ENCODE data around the gene PID1. TPM values are rescaled to one million over a fixed set of nuclear protein-coding genes. Genes with fewer than 3 reads are reported as not detected.
"Not testable (repeated sequence)": the region's sequence is repeated elsewhere in the genome, so short reads cannot be mapped to it uniquely, and the experiment has no call there.

PID1 gene
- total RNA-seq, 3 donors from 2014 or later, result 0.10 to 0.19 TPM; not detected in 1

DNA sequence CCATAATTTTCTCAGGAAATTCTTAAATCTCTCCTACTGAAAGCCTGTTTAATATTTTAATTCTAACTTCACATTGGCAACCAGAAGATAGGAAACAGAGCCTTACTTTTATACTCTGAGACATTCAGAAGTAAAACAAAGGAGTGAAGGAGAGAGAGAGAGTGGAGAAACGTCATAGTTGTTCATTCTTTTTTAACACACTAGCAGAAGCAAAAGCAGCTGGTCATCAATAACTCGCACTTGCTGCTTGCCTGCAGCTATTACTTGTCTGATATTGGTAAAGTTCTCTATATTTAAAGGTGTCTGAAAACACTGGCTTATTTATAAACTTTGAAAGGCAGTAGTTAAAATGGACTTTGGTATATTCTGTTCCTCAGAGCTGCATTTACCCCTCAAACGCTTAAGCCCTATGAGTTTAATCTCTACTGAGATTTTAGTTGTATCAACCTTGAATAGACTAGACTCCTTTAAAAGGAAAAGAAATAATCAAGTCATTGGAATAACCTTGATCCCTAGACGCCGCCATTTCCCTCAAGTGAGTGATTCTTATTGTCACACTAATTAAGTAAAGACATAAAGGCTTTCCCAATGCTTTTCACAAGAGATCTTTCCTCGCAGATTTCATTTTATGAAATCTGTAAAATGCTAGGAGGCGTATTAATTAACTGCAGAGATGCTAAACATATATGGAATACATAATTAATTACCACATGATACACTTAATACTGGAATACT, 182.0 kb downstream of the PID1 start:
- Mint-ChIP-seq H3K36me3 (ENCODE audit: insufficient read depth) (no peaks in the 10 kb centered on the region), H3K27me3 (ENCODE audit: low read depth) (no peaks in the 10 kb centered on the region), H3K9me3 (no peaks in the 10 kb centered on the region), H3K4me3 (no peak overlapping the region), H3K4me1 (ENCODE audit: low read depth) (no peaks in the 10 kb centered on the region)
- DNase-seq, result no peak
- no peak for ATAC-seq

DNA sequence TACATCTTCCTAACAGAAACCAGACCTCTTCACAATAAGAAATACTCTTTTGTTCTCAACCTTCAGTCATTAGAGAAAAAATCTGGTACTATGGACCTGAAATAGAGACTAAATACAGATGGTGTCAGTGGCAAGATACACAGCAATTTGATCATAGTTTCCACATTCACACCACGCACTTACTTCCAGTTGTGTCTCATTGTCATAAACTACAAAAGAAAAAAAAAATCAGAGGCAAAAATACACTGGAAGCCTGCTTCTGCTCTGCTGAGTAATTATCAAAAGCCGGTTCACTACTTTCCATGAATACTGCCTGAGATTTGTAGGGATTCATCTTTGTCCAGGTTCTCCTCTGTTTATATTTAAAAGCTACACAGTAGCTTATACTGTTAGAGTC, 182.6 kb downstream of the PID1 start:
- no peaks in the 10 kb centered on the region for H3K27me3 Mint-ChIP-seq (ENCODE audit: low read depth)
- DNase-seq (no peak), ATAC-seq (no peak)
- no peaks in the 10 kb centered on the region for H3K36me3 Mint-ChIP-seq (ENCODE audit: insufficient read depth)
- no peaks in the 10 kb centered on the region for H3K9me3 Mint-ChIP-seq
- no peaks in the 10 kb centered on the region for H3K4me1 Mint-ChIP-seq (ENCODE audit: low read depth)
- H3K4me3 Mint-ChIP-seq, result no peak overlapping the region

DNA sequence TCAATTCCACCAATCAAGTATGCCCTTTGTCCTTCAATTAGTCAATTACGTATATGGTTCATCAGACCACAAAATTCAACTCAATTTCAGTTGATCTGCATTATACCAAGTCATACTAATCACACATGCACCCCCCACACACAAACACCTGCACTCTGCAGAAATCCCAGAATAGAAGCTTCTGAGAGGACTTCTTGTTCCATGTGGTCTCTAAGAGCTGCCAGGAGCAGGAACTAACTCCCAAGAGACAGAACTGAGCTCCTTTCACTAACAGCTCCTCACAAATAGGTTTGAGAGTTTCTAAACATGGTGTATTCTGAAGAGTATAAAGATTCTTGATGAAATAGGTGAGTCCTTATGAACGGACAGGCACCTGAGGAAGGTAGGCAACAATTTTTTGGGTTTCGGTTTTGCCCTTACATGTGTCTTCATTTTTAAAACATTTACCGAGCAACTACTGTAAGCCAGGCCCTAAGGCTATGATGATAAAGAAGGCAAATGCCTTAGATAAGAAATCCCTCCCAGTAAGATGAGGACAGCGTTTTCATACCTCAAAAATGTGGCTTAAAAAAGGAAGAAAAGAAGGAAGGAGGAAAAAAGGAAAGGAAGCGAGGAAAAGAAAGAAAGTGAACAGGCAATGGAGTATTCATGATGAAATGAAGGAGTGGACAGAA, 183.1 kb downstream of the PID1 start:
- no peaks in the 10 kb centered on the region for H3K36me3 Mint-ChIP-seq (ENCODE audit: insufficient read depth)
- DNase-seq (no peak), ATAC-seq (no peak)
- H3K4me3 Mint-ChIP-seq, result no peak overlapping the region
- no peaks in the 10 kb centered on the region for H3K4me1 Mint-ChIP-seq (ENCODE audit: low read depth)
- H3K27me3 Mint-ChIP-seq (ENCODE audit: low read depth), result no peaks in the 10 kb centered on the region
- H3K9me3 Mint-ChIP-seq, result no peaks in the 10 kb centered on the region

DNA sequence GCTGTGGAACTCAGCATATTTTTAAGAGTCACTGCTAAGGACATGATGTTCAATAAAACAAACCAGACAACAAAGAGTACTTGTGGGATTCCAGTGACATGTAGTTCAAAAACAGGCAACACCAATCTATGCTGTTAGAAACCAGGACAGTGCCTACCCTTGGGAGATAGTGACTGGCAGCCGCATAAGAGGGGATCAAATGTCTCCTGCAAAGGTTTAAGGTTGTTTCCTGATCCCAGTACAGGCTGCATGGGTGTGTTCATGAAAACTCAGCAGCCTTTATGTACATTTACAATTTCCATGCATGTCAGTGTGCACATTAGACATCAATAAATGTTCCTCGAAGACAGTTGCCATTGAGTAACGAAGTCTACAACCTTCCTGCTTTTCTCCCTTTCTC, 183.8 kb downstream of the PID1 start:
- H3K4me1 Mint-ChIP-seq (ENCODE audit: low read depth), result no peaks in the 10 kb centered on the region
- ATAC-seq, result no peak
- H3K4me3 Mint-ChIP-seq, result no peak overlapping the region
- no peaks in the 10 kb centered on the region for H3K36me3 Mint-ChIP-seq (ENCODE audit: insufficient read depth)
- H3K9me3 Mint-ChIP-seq, result no peaks in the 10 kb centered on the region
- no peaks in the 10 kb centered on the region for H3K27me3 Mint-ChIP-seq (ENCODE audit: low read depth)
- DNase-seq, result no peak

DNA sequence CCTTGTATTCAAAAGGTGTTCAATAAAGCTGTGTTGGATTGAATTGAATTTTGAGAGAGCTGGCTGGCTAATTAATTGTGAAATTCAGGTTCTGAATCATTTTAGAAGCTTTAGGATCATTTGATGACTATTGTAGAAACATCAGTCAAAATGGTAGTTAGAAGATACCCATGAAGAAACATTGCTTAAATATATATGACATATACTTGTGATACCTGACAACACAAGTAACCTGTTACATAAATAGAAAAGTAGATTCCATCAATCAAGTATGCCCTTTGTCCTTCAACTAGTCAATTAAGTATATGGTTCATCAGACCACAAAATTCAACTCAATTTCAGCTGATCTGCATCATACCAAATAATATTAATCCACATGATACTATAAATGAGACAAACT, 185.6 kb downstream of the PID1 start:
- DNase-seq, result no peak
- H3K4me1 Mint-ChIP-seq (ENCODE audit: low read depth), result no peaks in the 10 kb centered on the region
- no peaks in the 10 kb centered on the region for H3K36me3 Mint-ChIP-seq (ENCODE audit: insufficient read depth)
- H3K27me3 Mint-ChIP-seq (ENCODE audit: low read depth), result no peaks in the 10 kb centered on the region
- no peaks in the 10 kb centered on the region for H3K9me3 Mint-ChIP-seq
- ATAC-seq, result no peak
- H3K4me3 Mint-ChIP-seq, result no peak overlapping the region

DNA sequence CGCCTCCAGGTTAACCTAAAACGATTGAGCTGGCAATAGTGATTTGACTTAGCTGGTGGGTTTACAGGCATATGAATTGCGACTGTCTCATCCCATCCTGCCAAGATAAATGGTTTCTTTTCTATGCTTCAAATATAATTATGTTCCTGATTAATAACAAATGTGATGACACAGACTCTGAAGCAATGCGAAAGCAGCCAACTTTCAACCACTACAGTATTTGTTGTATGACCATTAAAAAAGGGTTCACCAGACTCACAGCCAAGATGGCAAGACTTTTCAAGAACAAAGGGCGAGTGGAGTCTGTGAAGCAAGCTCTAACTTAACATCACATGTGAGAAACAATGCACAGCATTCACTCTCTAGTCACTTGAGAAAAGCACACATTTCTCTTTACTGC, 186.6 kb downstream of the PID1 start:
- Mint-ChIP-seq H3K9me3 (peaks cover 3% of the 10 kb centered on the region), H3K36me3 (ENCODE audit: insufficient read depth) (no peaks in the 10 kb centered on the region), H3K27me3 (ENCODE audit: low read depth) (no peaks in the 10 kb centered on the region), H3K4me1 (ENCODE audit: low read depth) (no peaks in the 10 kb centered on the region), H3K4me3 (no peak overlapping the region)
- ATAC-seq (no peak), DNase-seq (no peak)

DNA sequence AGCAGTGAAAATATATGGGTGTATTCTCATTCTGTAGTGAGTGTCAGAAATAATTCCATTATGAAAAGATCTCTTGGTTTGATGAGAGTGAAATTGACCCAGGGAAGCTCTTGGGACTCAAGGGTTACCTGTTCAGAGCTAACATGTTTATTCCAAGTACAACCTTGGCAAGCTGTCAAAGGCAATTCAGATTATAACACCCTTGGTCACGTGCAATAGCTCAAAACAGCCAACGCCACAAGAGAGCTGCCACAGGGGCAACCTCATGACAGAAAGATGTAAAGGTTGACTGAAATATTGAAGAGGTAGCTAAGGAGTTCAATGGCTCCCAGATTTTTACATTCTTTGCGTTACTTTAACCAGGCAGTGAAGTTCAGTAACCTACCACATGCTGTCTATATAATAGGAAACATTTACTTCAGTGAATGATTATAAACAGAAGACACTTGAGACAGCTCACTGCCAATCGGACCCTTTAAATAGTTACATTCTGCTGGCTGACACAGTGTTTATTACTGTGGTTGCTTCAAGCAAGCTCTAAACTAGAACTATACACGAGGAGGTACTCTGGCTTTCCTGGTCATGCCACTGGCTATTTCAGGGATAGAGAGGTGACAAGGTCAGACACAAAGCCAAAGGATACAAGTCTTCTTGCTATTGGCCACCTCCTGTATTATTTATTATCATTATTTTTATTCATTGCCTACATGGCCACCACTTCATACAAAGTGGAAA, 187.3 kb downstream of the PID1 start:
- peaks cover 3% of the 10 kb centered on the region for H3K9me3 Mint-ChIP-seq
- no peak overlapping the region for H3K4me3 Mint-ChIP-seq
- H3K4me1 Mint-ChIP-seq (ENCODE audit: low read depth), result no peaks in the 10 kb centered on the region
- ATAC-seq, result no peak
- H3K36me3 Mint-ChIP-seq (ENCODE audit: insufficient read depth), result no peaks in the 10 kb centered on the region
- no peaks in the 10 kb centered on the region for H3K27me3 Mint-ChIP-seq (ENCODE audit: low read depth)
- DNase-seq, result no peak

DNA sequence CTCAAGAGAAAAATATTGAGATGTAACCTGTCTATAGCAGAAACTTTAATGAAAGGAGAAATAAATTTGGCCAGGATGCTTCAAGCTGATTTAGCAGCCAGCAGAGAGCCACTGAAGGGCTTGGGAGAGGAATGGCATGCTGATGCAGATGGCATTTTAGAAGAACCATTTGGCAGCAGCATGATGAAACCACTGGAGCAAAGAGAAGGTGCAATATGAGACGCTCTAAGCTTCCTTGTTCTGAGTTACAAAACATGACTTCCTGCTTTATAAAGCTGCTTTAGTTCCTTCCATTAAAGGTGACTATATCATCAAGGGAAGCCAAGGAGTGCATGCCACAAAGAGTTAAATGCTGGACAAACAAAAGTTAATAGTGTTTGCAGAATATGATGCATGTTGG, 189.7 kb downstream of the PID1 start:
- DNase-seq (no peak), ATAC-seq (no peak)
- Mint-ChIP-seq H3K4me1 (ENCODE audit: low read depth) (no peaks in the 10 kb centered on the region), H3K27me3 (ENCODE audit: low read depth) (no peaks in the 10 kb centered on the region), H3K36me3 (ENCODE audit: insufficient read depth) (no peaks in the 10 kb centered on the region), H3K4me3 (no peak overlapping the region), H3K9me3 (peaks cover 3% of the 10 kb centered on the region)

DNA sequence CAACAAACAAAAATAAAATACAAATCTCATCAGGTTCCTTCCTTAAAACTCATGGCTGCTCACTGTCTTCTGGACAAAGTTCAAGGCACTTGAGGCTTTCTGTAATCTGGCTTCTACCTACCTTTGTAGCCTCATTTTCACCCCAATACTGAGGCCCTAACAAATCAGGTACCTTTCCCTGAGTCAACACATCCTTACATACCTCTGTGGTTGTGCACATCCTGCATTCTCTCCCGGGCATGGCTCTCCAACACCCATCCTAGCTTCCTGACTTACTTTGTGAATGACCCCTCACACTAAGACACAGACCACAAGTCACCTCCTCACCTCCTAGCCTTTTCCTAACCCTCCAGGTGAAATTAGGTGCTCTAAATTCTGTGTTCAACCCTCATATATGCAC, 190.9 kb downstream of the PID1 start:
- H3K4me3 Mint-ChIP-seq, result no peak overlapping the region
- ATAC-seq, result no peak
- no peaks in the 10 kb centered on the region for H3K36me3 Mint-ChIP-seq (ENCODE audit: insufficient read depth)
- peaks cover 10% of the 10 kb centered on the region for H3K9me3 Mint-ChIP-seq
- H3K27me3 Mint-ChIP-seq (ENCODE audit: low read depth), result no peaks in the 10 kb centered on the region
- DNase-seq, result no peak
- H3K4me1 Mint-ChIP-seq (ENCODE audit: low read depth), result no peaks in the 10 kb centered on the region

DNA sequence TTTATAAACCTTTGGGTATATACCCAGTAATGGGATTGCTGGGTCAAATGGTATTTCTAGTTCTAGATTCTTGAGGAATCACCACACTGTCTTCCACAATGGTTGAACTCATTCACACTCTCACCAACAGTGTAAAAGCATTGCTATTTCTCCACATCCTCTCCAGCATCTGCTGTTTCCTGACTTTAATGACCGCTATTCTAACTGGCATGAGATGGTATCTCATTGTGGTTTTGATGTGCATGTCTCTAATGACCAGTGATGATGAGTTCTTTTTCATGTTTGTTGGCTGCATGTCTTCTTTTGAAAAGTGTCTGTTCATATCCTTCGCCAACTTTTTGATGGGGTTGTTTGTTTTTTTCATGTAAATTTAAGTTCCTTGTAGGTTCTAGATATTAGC, 194.2 kb downstream of the PID1 start:
- peaks cover 10% of the 10 kb centered on the region for H3K9me3 Mint-ChIP-seq

DNA sequence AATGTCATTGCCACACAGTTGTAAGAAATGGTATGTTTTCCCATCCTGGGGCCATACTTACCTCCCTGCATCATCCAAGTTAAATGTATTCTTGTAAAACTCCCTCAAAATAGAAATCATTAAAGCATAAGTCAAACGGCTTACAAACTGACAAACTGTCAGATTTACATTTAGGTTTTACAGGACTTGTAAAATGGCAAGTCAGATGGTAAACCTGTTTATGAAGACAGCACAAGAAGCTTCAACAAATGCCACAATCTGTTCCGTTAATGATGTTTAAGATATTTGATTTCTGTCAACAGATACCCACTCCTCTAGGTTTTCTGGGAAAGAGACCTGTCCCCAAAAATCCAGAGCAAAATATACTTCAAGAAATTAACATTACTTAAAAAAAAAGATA, 197.2 kb downstream of the PID1 start:
- Mint-ChIP-seq H3K4me1 (ENCODE audit: low read depth) (no peaks in the 10 kb centered on the region), H3K4me3 (no peak overlapping the region), H3K9me3 (peaks cover 7% of the 10 kb centered on the region), H3K36me3 (ENCODE audit: insufficient read depth) (no peaks in the 10 kb centered on the region), H3K27me3 (ENCODE audit: low read depth) (no peaks in the 10 kb centered on the region)
- DNase-seq (no peak), ATAC-seq (no peak)

More for the DNA sequence above, 194.2 kb downstream of the PID1 start:
- H3K27me3 Mint-ChIP-seq (ENCODE audit: low read depth); H3K4me3 Mint-ChIP-seq; H3K36me3 Mint-ChIP-seq (ENCODE audit: insufficient read depth); ATAC-seq; H3K4me1 Mint-ChIP-seq (ENCODE audit: low read depth); DNase-seq: not testable (repeated sequence)

DNA sequence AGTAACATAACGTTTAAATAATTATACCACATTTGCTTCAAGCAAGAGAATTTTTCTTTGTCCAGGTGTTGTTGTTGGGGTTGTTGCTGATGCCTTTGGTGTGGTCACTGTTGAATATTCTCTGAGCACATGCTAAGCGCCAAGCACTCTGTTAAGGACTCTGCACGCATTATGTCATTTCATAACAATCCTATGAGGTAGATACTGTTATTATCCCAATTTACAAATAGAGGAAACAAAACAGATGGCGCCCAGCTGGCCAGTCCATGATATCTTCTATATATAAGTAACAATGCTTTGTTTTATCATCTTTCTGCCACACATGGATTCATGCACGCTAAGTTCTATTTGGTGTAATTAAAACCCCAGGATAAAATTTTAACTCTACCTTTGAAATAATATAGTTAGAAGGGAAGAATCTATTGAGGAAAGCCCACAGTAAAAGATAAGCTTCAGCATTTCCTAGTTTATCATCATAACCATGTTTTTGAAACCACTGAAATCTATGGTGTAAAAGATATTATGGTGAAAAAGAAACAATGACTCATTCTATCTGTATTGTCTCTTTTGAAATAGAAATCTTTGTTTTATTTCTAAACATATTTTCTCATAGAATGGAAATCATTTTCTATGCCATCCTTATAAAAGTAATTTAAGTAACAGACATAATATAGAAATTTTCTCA, 199.7 kb downstream of the PID1 start:
- Mint-ChIP-seq H3K9me3 (peaks cover 7% of the 10 kb centered on the region), H3K36me3 (ENCODE audit: insufficient read depth) (no peaks in the 10 kb centered on the region), H3K27me3 (ENCODE audit: low read depth) (no peaks in the 10 kb centered on the region), H3K4me3 (no peak overlapping the region), H3K4me1 (ENCODE audit: low read depth) (no peaks in the 10 kb centered on the region)
- no peak for DNase-seq
- ATAC-seq, result no peak

DNA sequence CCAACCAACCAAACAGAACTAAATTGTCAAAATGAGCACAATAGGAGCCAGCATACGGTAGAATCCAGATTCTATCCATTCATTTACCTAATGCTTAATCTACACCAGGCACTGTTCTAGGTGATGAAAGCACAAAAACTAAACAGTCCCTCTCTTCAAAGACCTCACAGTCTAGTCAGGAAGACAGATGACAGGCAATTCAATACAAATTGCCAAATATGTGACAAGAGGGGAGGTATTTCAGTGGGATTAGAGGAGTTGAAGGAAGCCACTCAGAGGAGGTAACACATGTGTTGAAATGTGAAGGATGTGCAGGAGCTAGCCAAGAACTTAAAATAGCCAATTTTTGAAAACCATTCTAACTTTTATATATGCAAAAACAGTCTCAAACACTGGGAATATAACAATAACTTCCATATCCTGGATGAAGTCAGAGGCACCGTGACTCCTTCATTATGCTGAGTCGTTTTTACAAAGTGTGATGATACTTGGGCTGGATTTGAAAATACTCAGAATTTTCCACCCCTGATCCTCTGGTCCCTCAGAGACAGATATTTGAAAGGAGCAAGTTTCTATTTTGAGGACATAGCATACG, 204.9 kb downstream of the PID1 start:
- Mint-ChIP-seq H3K27me3 (ENCODE audit: low read depth) (no peaks in the 10 kb centered on the region), H3K4me1 (ENCODE audit: low read depth) (no peaks in the 10 kb centered on the region), H3K4me3 (no peak overlapping the region), H3K9me3 (peaks cover 6% of the 10 kb centered on the region), H3K36me3 (ENCODE audit: insufficient read depth) (no peaks in the 10 kb centered on the region)
- DNase-seq (no peak), ATAC-seq (no peak)

DNA sequence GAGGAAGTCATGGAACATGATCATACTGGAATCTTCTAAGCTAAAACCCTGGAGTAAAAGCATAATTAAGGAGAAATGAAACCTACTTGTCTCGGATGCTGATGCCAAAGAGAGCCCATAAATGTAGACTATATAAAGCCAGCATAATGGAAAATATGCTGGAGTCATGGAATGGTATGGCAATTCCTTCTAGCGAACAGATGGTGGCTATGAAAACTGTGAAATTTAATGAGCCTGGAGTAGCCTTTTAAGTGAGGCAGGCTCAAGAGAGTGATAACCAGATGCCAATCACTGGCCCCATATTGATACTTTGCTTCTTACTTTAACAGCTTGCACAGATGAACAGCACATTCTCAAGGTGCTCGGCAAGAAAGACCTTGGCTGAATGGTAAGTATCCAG, 206.3 kb downstream of the PID1 start:
- ATAC-seq, result no peak
- Mint-ChIP-seq H3K4me1 (ENCODE audit: low read depth) (no peaks in the 10 kb centered on the region), H3K36me3 (ENCODE audit: insufficient read depth) (no peaks in the 10 kb centered on the region), H3K27me3 (ENCODE audit: low read depth) (no peaks in the 10 kb centered on the region), H3K9me3 (peaks cover 10% of the 10 kb centered on the region), H3K4me3 (no peak overlapping the region)
- DNase-seq, result no peak
